ENCODE results near the gene KIR3DL1. TPM values are rescaled to one million over a fixed set of nuclear protein-coding genes. Genes with fewer than 3 reads are reported as not detected.
"Not testable (repeated sequence)": the region's sequence is repeated elsewhere in the genome, so short reads cannot be mapped to it uniquely, and the experiment has no call there.

Gene KIR3DL1
- total RNA-seq, 4 donors from 2014 or later = 0.39 TPM; not detected in 3

DNA sequence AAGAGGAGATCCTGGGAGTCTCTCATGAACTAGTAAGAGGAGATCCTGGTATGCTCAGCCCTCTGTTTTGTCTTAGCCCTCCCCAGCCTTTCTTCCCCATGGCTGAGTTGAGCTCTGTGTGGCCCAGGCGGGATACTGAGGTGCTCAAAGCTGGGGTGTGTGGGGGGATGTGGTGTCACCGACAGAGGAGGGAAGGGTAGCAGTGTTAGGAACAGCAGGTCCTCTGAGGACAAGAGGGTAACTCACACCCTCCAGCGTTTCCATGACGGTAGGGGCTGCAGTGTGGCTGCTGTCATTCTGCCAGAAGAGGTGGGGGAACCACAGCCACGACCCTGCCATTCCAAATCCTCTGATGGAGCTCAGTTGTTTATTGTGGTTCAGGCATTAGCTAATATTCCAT is 12.2 kb upstream of the KIR3DL1 start:
- 35 to 60% methylated on average over 1 to 3 of the region's 5 CpGs for WGBS, 2 donors (ENCODE audit: low coverage in 1 of 2)
- TF ChIP-seq, protein P1, sequence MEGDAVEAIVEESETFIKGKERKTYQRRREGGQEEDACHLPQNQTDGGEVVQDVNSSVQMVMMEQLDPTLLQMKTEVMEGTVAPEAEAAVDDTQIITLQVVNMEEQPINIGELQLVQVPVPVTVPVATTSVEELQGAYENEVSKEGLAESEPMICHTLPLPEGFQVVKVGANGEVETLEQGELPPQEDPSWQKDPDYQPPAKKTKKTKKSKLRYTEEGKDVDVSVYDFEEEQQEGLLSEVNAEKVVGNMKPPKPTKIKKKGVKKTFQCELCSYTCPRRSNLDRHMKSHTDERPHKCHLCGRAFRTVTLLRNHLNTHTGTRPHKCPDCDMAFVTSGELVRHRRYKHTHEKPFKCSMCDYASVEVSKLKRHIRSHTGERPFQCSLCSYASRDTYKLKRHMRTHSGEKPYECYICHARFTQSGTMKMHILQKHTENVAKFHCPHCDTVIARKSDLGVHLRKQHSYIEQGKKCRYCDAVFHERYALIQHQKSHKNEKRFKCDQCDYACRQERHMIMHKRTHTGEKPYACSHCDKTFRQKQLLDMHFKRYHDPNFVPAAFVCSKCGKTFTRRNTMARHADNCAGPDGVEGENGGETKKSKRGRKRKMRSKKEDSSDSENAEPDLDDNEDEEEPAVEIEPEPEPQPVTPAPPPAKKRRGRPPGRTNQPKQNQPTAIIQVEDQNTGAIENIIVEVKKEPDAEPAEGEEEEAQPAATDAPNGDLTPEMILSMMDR (IDR thresholded peaks at IDR 0.05) = no peak
- TF ChIP-seq EP300 (IDR thresholded peaks at IDR 0.05) (no peak), POLR2AphosphoS5 (IDR thresholded peaks at IDR 0.05) (no peak), POLR2A (IDR thresholded peaks at IDR 0.05) (no peak)
- Histone ChIP-seq H3K27ac (no peak overlapping the region), H3K4me1 (no peaks in the 10 kb centered on the region), H3K9me3 (peaks cover 0 to 6% (median 0%) of the 10 kb centered on the region in 3 donors), H3K27me3 (peaks cover 39% of the 10 kb centered on the region), H3K4me3 (no peak overlapping the region), H3K36me3 (no peaks in the 10 kb centered on the region)
- ATAC-seq = no peak

DNA sequence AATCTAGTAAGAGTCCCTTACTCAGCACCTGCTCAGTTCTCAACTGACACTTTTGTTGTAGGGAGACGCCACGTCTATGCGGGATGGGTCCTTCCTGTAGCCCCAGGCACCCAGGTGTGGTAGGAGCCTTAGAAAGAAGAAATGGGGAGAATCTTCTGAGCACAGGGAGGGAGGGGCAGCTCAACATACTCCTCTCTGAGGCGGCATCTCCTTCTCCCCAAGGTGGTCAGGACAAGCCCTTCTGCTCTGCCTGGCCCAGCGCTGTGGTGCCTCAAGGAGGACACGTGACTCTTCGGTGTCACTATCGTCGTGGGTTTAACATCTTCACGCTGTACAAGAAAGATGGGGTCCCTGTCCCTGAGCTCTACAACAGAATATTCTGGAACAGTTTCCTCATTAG is 11.7 kb upstream of the KIR3DL1 start:
- Histone ChIP-seq H3K27ac (no peak overlapping the region), H3K36me3 (no peaks in the 10 kb centered on the region), H3K4me1 (no peaks in the 10 kb centered on the region), H3K9me3 (peaks cover 0 to 6% (median 0%) of the 10 kb centered on the region in 3 donors), H3K4me3 (no peak overlapping the region), H3K27me3 (peaks cover 44% of the 10 kb centered on the region)
- 86 to 90% methylated on average over 5 to 6 of the region's 10 CpGs for WGBS, 2 donors (ENCODE audit: low coverage in 1 of 2)
- no peak for ATAC-seq
- TF ChIP-seq POLR2A (IDR thresholded peaks at IDR 0.05) (no peak), EP300 (IDR thresholded peaks at IDR 0.05) (no peak), POLR2AphosphoS5 (IDR thresholded peaks at IDR 0.05) (no peak)
- TF ChIP-seq, protein P1 (IDR thresholded peaks at IDR 0.05) = no peak

DNA sequence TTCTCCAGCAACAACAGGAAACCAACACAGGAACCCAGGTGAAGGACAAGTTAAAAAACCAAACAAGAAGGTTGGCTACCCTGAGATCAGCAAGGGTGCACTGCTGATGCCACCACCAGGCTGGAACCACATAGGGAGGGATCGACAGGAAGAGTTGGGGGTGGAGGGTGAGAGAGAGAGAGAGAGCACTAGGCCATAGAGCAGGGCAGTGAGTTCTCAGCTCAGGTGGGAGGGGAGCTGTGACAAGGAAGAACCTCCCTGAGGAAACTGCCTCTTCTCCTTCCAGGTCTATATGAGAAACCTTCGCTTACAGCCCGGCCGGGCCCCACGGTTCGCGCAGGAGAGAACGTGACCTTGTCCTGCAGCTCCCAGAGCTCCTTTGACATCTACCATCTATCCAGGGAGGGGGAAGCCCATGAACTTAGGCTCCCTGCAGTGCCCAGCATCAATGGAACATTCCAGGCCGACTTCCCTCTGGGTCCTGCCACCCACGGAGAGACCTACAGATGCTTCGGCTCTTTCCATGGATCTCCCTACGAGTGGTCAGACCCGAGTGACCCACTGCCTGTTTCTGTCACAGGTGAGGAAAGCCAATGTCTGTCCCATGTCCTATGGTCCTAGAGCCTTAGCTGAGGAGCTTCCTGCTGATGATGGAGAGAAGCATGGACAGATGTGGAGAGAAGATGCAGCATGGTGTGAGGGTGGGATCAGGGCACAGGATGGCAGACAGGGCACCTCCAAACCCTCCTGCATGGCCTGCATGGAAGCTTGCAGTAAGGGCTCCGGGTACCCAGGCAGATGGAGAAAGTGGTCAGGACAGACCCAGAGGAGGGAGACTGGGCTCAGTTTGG is 10.4 kb upstream of the KIR3DL1 start:
- Histone ChIP-seq H3K36me3 (no peaks in the 10 kb centered on the region), H3K4me1 (no peaks in the 10 kb centered on the region), H3K27ac (no peak overlapping the region), H3K27me3 (peaks cover 44% of the 10 kb centered on the region), H3K4me3 (no peak overlapping the region), H3K9me3 (peaks cover 0 to 6% (median 0%) of the 10 kb centered on the region in 3 donors)
- 49 to 82% methylated on average over 6 to 11 of the region's 14 CpGs for WGBS, 2 donors (ENCODE audit: low coverage in 1 of 2)
- TF ChIP-seq, protein P1 (IDR thresholded peaks at IDR 0.05) = no peak
- TF ChIP-seq POLR2A (IDR thresholded peaks at IDR 0.05) = no peak
- no peak for ATAC-seq

DNA sequence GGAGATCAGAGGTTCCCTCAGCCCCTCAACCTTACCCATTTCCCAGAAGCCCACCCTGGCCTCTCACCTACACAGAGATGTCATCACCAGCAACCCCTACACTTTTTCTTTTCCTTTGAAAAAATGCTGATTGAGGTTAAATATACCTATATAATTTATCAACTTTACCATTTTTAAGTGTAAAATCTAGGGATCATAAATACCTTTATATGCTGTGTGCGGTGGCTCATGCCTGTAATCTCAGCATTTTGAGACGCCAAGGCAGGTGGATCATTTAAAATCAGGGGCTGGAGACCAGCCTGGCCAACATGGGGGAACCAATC is 9.8 kb upstream of the KIR3DL1 start:
- Histone ChIP-seq H3K27ac (no peak overlapping the region), H3K4me3 (no peak overlapping the region), H3K4me1 (no peaks in the 10 kb centered on the region), H3K27me3 (peaks cover 44% of the 10 kb centered on the region), H3K9me3 (peaks cover 0 to 7% (median 0%) of the 10 kb centered on the region in 3 donors), H3K36me3 (no peaks in the 10 kb centered on the region)
- ATAC-seq = no peak
- TF ChIP-seq, protein P1 (IDR thresholded peaks at IDR 0.05) = no peak
- no peak for TF ChIP-seq POLR2AphosphoS5 (IDR thresholded peaks at IDR 0.05)
- no peak for TF ChIP-seq POLR2A (IDR thresholded peaks at IDR 0.05)
- TF ChIP-seq EP300 (IDR thresholded peaks at IDR 0.05) = no peak
- WGBS, 2 donors (ENCODE audit: low coverage in 1 of 2) = 71 to 73% methylated on average over 2 of the region's 2 CpGs

DNA sequence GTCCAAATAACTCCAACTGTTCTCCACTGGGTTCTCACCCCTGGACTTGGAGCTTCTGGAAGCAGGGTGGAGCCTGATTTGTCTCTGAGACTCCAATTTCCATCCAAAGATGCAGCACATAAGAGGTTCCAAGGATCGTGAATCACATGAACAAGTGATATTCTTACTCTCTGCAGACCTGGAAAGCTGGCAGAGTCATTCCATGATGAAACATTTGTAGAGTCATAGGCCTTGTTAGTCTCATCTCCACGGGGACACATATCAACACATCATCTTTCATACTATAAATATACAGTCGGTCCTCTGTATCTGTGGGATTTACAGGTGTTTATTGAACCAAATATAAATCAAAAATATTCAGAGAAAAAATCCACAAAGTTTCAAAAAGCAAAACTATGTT is 1.7 kb upstream of the KIR3DL1 start:
- not testable (repeated sequence) for H3K36me3 ChIP-seq, H3K4me1 ChIP-seq, ATAC-seq, H3K27ac ChIP-seq, H3K4me3 ChIP-seq
- Histone ChIP-seq H3K27me3 (peaks cover 24% of the 10 kb centered on the region), H3K9me3 (peaks cover 0 to 18% (median 0%) of the 10 kb centered on the region in 3 donors)
- WGBS, 2 donors (ENCODE audit: low coverage in 1 of 2) = 20 to 37% methylated on average over 1 to 3 of the region's 3 CpGs
